HG03175 (cell line): ENCODE results near the gene ANKUB1.
A peak's percentile ranks its signal among the peaks of the same experiment; 100 is the strongest.

ENCODE experiments used
- ATAC-seq: cut with Tn5 transposase; IDR thresholded peaks from one replicate; pipeline ENCODE4 v1.9.1; 2021; ENCODE audit warnings: mild to moderate bottlenecking, moderate library complexity; ENCODE audit not compliant: unreplicated experiment

The ANKUB1 gene

GRCh38 chr3:149764302-149764701 is 28.1 kb downstream of the ANKUB1 start:
- ATAC-seq, result no peak

GRCh38 chr3:149763565-149764195 is 28.7 kb downstream of the ANKUB1 start:
- ATAC-seq, result no peak

GRCh38 chr3:149753717-149754116 is 38.6 kb downstream of the ANKUB1 start:
- no peak for ATAC-seq

GRCh38 chr3:149752788-149753136 is 39.6 kb downstream of the ANKUB1 start:
- no peak for ATAC-seq

- peak; percentile 100 for ATAC-seq
These were observed 40.1 kb downstream of the ANKUB1 start, which contains the start of gene COMMD2 for GRCh38 chr3:149752051-149752787. TSS of gene COMMD2 (minus strand) at chr3:149752489. CDS start at chr3:149752444, 45 bp downstream.

GRCh38 chr3:149751551-149751950 is 40.8 kb downstream of the ANKUB1 start:
- no peak for ATAC-seq

- ATAC-seq, result no peak
These were observed 47.7 kb downstream of the ANKUB1 start for GRCh38 chr3:149744606-149745005.

- no peak for ATAC-seq
These were observed 48.2 kb downstream of the ANKUB1 start for GRCh38 chr3:149744151-149744550.

- no peak for ATAC-seq
These were observed 53.0 kb downstream of the ANKUB1 start for GRCh38 chr3:149739396-149739795.

GRCh38 chr3:149738876-149739275 is 53.5 kb downstream of the ANKUB1 start:
- no peak for ATAC-seq

GRCh38 chr3:149736953-149737205 is 55.5 kb downstream of the ANKUB1 start:
- no peak for ATAC-seq

GRCh38 chr3:149736175-149736952 is 56.0 kb downstream of the ANKUB1 start:
- no peak for ATAC-seq

- ATAC-seq, result no peak
These were observed 60.1 kb downstream of the ANKUB1 start for GRCh38 chr3:149732234-149732633.

- ATAC-seq, result no peak
These were observed 64.7 kb downstream of the ANKUB1 start for GRCh38 chr3:149727656-149728055.

GRCh38 chr3:149726716-149727407 is 65.5 kb downstream of the ANKUB1 start:
- ATAC-seq, result peak; percentile 81

- ATAC-seq, result no peak
These were observed 68.6 kb downstream of the ANKUB1 start for GRCh38 chr3:149723781-149724180.

GRCh38 chr3:149720918-149721317 is 71.4 kb downstream of the ANKUB1 start:
- no peak for ATAC-seq

GRCh38 chr3:149717391-149718056 is 74.8 kb downstream of the ANKUB1 start:
- ATAC-seq, result peak; percentile 57

GRCh38 chr3:149716984-149717383 is 75.4 kb downstream of the ANKUB1 start:
- ATAC-seq, result no peak

- no peak for ATAC-seq
These were observed 77.1 kb downstream of the ANKUB1 start for GRCh38 chr3:149715247-149715646.
